Astrocyte (in vitro differentiated cells and primary cell): ENCODE measurements around the gene SYT6. TPM values are rescaled to one million over a fixed set of nuclear protein-coding genes. Genes with fewer than 3 reads are reported as not detected.

Experiments used
- DNase-seq: peaks from one replicate; pipeline ENCODE4 v3.0.0-alpha.2; 2010; ENCODE audit warnings: low read depth
- FAIRE-seq: peaks from 2 replicates; lab custom pipeline; 2011; peaks lifted over from hg19 to GRCh38; lab: Jason Lieb, UNC
- H2AFZ ChIP-seq: 2 replicates; pipeline ENCODE4 v1.6.0; 2012; ENCODE audit warnings: low read depth, low read length, inconsistent platforms
- H3K27ac ChIP-seq: 2 replicates; pipeline ENCODE4 v1.5.1; 2011; ENCODE audit warnings: low read depth, low read length, inconsistent platforms
- H3K27me3 ChIP-seq: 2 replicates; pipeline ENCODE4 v1.6.0; 2011; ENCODE audit warnings: low read length, inconsistent platforms; ENCODE audit not compliant: insufficient read depth
- H3K36me3 ChIP-seq: 2 replicates; pipeline ENCODE4 v1.5.1; 2011; ENCODE audit warnings: low read length, inconsistent platforms; ENCODE audit not compliant: insufficient read depth
- H3K4me1 ChIP-seq: 2 replicates; pipeline ENCODE4 v1.5.1; 2011; ENCODE audit warnings: low read length, inconsistent platforms; ENCODE audit not compliant: insufficient read depth
- H3K4me2 ChIP-seq: 2 replicates; pipeline ENCODE4 v1.6.0; 2012; ENCODE audit warnings: low read length, inconsistent platforms
- H3K4me3 ChIP-seq: 2 replicates; pipeline ENCODE4 v1.5.1; 2011; ENCODE audit warnings: low read depth, mild to moderate bottlenecking, low read length, inconsistent platforms; ENCODE audit not compliant: insufficient read depth
- H3K79me2 ChIP-seq: 2 replicates; pipeline ENCODE4 v1.6.0; 2012; ENCODE audit warnings: mild to moderate bottlenecking, low read length, inconsistent platforms; ENCODE audit not compliant: insufficient read depth
- H3K9ac ChIP-seq: 2 replicates; pipeline ENCODE4 v1.6.0; 2012; ENCODE audit warnings: mild to moderate bottlenecking, low read length, inconsistent platforms
- H3K9me3 ChIP-seq: 2 replicates; pipeline ENCODE4 v1.5.1; 2012; ENCODE audit warnings: low read depth, mild to moderate bottlenecking, low read length, inconsistent platforms; ENCODE audit not compliant: insufficient read depth
- H4K20me1 ChIP-seq: 2 replicates; pipeline ENCODE4 v1.6.0; 2012; ENCODE audit warnings: low read length, inconsistent platforms; ENCODE audit not compliant: insufficient read depth
- H3K27ac Mint-ChIP-seq: one replicate; pipeline ENCODE4 v1.8.0; 2021; ENCODE audit warnings: mild to moderate bottlenecking, mixed read lengths; ENCODE audit not compliant: unreplicated experiment
- H3K27me3 Mint-ChIP-seq: one replicate; pipeline ENCODE4 v1.8.0; 2021; ENCODE audit warnings: low read depth, mixed read lengths; ENCODE audit not compliant: unreplicated experiment
- H3K36me3 Mint-ChIP-seq: one replicate; pipeline ENCODE4 v1.8.0; 2021; ENCODE audit warnings: low read depth, mixed read lengths; ENCODE audit not compliant: unreplicated experiment
- H3K4me1 Mint-ChIP-seq: one replicate; pipeline ENCODE4 v1.8.0; 2021; ENCODE audit warnings: low read depth, mixed read lengths; ENCODE audit not compliant: unreplicated experiment
- H3K4me3 Mint-ChIP-seq: one replicate; pipeline ENCODE4 v1.8.0; 2021; ENCODE audit warnings: mild to moderate bottlenecking, moderate library complexity, mixed read lengths; ENCODE audit not compliant: unreplicated experiment
- H3K9me3 Mint-ChIP-seq: one replicate; pipeline ENCODE4 v1.8.0; 2021; ENCODE audit warnings: mild to moderate bottlenecking, mixed read lengths; ENCODE audit not compliant: unreplicated experiment
- CTCF ChIP-seq: IDR thresholded peaks from 2 replicates; pipeline ENCODE4 v1.5.1; 2011; ENCODE audit warnings: low read depth, mild to moderate bottlenecking, inconsistent platforms, low read length, moderate library complexity; ENCODE audit not compliant: insufficient read depth
- EZH2 ChIP-seq: IDR thresholded peaks from 2 replicates; pipeline ENCODE4 v1.6.1; 2012; ENCODE audit warnings: mild to moderate bottlenecking, low read length, inconsistent platforms; ENCODE audit not compliant: insufficient read depth
- total RNA-seq: library from RNA; stranded (reverse); gene quantifications from 2 replicates; pipeline ENCODE4 v1.2.1, GENCODE V29; 2021

Gene SYT6
- total RNA-seq, 1 donor from 2014 or later, result 0.39 TPM

- Histone ChIP-seq H3K36me3 (no peaks in the 10 kb centered on the region), H2AFZ (no peak overlapping the region), H3K27ac (no peak overlapping the region), H3K27me3 (peaks cover 64% of the 10 kb centered on the region), H3K4me3 (no peak overlapping the region), H3K79me2 (no peaks in the 10 kb centered on the region), H3K9ac (no peak overlapping the region), H3K4me2 (no peak overlapping the region), H3K4me1 (peaks cover 17% of the 10 kb centered on the region), H4K20me1 (no peaks in the 10 kb centered on the region), H3K9me3 (no peaks in the 10 kb centered on the region)
- no peak overlapping the region for H3K27ac Mint-ChIP-seq
- peaks cover 10% of the 10 kb centered on the region for H3K4me1 Mint-ChIP-seq
- no peak for TF ChIP-seq CTCF
- no peak for TF ChIP-seq EZH2
- H3K27me3 Mint-ChIP-seq, result peaks cover 52% of the 10 kb centered on the region
- no peaks in the 10 kb centered on the region for H3K36me3 Mint-ChIP-seq
- peaks cover 2% of the 10 kb centered on the region for H3K9me3 Mint-ChIP-seq
- no peak for FAIRE-seq
- no peak for DNase-seq
- H3K4me3 Mint-ChIP-seq, result no peak overlapping the region
Measured at GRCh38 chr1:114149211-114149610, 4.5 kb downstream of the SYT6 start.

- FAIRE-seq (no peak), DNase-seq (no peak)
- Histone ChIP-seq H3K79me2 (no peaks in the 10 kb centered on the region), H4K20me1 (no peaks in the 10 kb centered on the region), H2AFZ (no peak overlapping the region), H3K4me3 (no peak overlapping the region), H3K4me1 (no peaks in the 10 kb centered on the region), H3K27me3 (peaks cover 41% of the 10 kb centered on the region), H3K27ac (no peak overlapping the region), H3K9ac (no peak overlapping the region), H3K4me2 (no peak overlapping the region), H3K36me3 (no peaks in the 10 kb centered on the region), H3K9me3 (no peaks in the 10 kb centered on the region)
- no peak overlapping the region for H3K27ac Mint-ChIP-seq
- peaks cover 10% of the 10 kb centered on the region for H3K4me1 Mint-ChIP-seq
- H3K36me3 Mint-ChIP-seq, result no peaks in the 10 kb centered on the region
- H3K27me3 Mint-ChIP-seq, result peaks cover 38% of the 10 kb centered on the region
- TF ChIP-seq CTCF (no peak), EZH2 (no peak)
- H3K9me3 Mint-ChIP-seq, result peaks cover 6% of the 10 kb centered on the region
- no peak overlapping the region for H3K4me3 Mint-ChIP-seq
Measured at GRCh38 chr1:114145504-114146151, 8.0 kb downstream of the SYT6 start.

- peaks cover 4% of the 10 kb centered on the region for H3K4me1 Mint-ChIP-seq
- no peaks in the 10 kb centered on the region for H4K20me1 ChIP-seq
- H3K36me3 Mint-ChIP-seq, result no peaks in the 10 kb centered on the region
- TF ChIP-seq EZH2, result no peak
- TF ChIP-seq CTCF, result no peak
- no peak for DNase-seq
- H3K79me2 ChIP-seq, result no peaks in the 10 kb centered on the region
- no peak overlapping the region for H3K4me3 Mint-ChIP-seq
- no peak overlapping the region for H3K27ac ChIP-seq
- H3K4me2 ChIP-seq, result no peak overlapping the region
- no peaks in the 10 kb centered on the region for H3K4me1 ChIP-seq
- H3K27me3 Mint-ChIP-seq, result peaks cover 26% of the 10 kb centered on the region
- H3K36me3 ChIP-seq, result no peaks in the 10 kb centered on the region
- H3K27me3 ChIP-seq, result peaks cover 30% of the 10 kb centered on the region
- H3K9me3 ChIP-seq, result no peaks in the 10 kb centered on the region
- H3K9ac ChIP-seq, result no peak overlapping the region
- no peak overlapping the region for H2AFZ ChIP-seq
- H3K4me3 ChIP-seq, result no peak overlapping the region
- FAIRE-seq, result no peak
- H3K9me3 Mint-ChIP-seq, result peaks cover 6% of the 10 kb centered on the region
- H3K27ac Mint-ChIP-seq, result no peak overlapping the region
Measured at GRCh38 chr1:114144016-114144415, 9.7 kb downstream of the SYT6 start.
